Endothelial cell (in vitro differentiated cells): Measurements from ENCODE around the gene SLFNL1. TPM values are rescaled to one million over a fixed set of nuclear protein-coding genes. Genes with fewer than 3 reads are reported as not detected.

Experiments used
- DNase-seq: peaks from one replicate; pipeline ENCODE4 v3.0.0; 2021; ENCODE audit warnings: low spot score
- H3K27ac Mint-ChIP-seq: one replicate; pipeline ENCODE4 v1.8.0; 2021; ENCODE audit warnings: mixed read lengths, inconsistent platforms; ENCODE audit not compliant: unreplicated experiment
- H3K27me3 Mint-ChIP-seq: one replicate; pipeline ENCODE4 v1.8.0; 2021; ENCODE audit warnings: mild to moderate bottlenecking, moderate library complexity, mixed read lengths, inconsistent platforms; ENCODE audit not compliant: unreplicated experiment
- H3K36me3 Mint-ChIP-seq: one replicate; pipeline ENCODE4 v1.8.0; 2021; ENCODE audit warnings: mild to moderate bottlenecking, low read depth, mixed read lengths, inconsistent platforms; ENCODE audit not compliant: unreplicated experiment
- H3K4me1 Mint-ChIP-seq: one replicate; pipeline ENCODE4 v1.8.0; 2021; ENCODE audit warnings: mild to moderate bottlenecking, mixed read lengths, inconsistent platforms; ENCODE audit not compliant: unreplicated experiment
- H3K4me3 Mint-ChIP-seq: one replicate; pipeline ENCODE4 v1.8.0; 2021; ENCODE audit warnings: mild to moderate bottlenecking, mixed read lengths, inconsistent platforms; ENCODE audit not compliant: unreplicated experiment
- H3K9me3 Mint-ChIP-seq: one replicate; pipeline ENCODE4 v1.8.0; 2021; ENCODE audit warnings: mixed read lengths, inconsistent platforms; ENCODE audit not compliant: unreplicated experiment
- total RNA-seq: library from RNA; stranded (reverse); fragmentation: NEBNext Ultra II Directional; extraction: Animal tissue kit (Norgen Biotek cat#: 25700); gene quantifications from one replicate; pipeline ENCODE4 v1.2.1, GENCODE V29; 2021; ENCODE audit not compliant: unreplicated experiment
- TF ChIP-seq, protein P1 (sequence below): fragments of 200-600 bp; sonication (generic); IDR thresholded peaks from one replicate; pipeline ENCODE4 v1.5.0; 2021; ENCODE audit warnings: antibody characterized with exemption; ENCODE audit not compliant: unreplicated experiment

SLFNL1 gene
- total RNA-seq, 1 donor from 2014 or later = 0.38 TPM

- no peak overlapping the region for H3K27ac Mint-ChIP-seq
- no peaks in the 10 kb centered on the region for H3K4me1 Mint-ChIP-seq
- H3K4me3 Mint-ChIP-seq = no peak overlapping the region
- no peak for DNase-seq
- TF ChIP-seq, protein P1, sequence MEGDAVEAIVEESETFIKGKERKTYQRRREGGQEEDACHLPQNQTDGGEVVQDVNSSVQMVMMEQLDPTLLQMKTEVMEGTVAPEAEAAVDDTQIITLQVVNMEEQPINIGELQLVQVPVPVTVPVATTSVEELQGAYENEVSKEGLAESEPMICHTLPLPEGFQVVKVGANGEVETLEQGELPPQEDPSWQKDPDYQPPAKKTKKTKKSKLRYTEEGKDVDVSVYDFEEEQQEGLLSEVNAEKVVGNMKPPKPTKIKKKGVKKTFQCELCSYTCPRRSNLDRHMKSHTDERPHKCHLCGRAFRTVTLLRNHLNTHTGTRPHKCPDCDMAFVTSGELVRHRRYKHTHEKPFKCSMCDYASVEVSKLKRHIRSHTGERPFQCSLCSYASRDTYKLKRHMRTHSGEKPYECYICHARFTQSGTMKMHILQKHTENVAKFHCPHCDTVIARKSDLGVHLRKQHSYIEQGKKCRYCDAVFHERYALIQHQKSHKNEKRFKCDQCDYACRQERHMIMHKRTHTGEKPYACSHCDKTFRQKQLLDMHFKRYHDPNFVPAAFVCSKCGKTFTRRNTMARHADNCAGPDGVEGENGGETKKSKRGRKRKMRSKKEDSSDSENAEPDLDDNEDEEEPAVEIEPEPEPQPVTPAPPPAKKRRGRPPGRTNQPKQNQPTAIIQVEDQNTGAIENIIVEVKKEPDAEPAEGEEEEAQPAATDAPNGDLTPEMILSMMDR = no peak
- peaks cover 4% of the 10 kb centered on the region for H3K27me3 Mint-ChIP-seq
- H3K9me3 Mint-ChIP-seq = no peaks in the 10 kb centered on the region
- peaks cover 45% of the 10 kb centered on the region for H3K36me3 Mint-ChIP-seq
These were observed 33.9 kb downstream of the SLFNL1 start for GRCh38 chr1:40987439-40988276.

DNA sequence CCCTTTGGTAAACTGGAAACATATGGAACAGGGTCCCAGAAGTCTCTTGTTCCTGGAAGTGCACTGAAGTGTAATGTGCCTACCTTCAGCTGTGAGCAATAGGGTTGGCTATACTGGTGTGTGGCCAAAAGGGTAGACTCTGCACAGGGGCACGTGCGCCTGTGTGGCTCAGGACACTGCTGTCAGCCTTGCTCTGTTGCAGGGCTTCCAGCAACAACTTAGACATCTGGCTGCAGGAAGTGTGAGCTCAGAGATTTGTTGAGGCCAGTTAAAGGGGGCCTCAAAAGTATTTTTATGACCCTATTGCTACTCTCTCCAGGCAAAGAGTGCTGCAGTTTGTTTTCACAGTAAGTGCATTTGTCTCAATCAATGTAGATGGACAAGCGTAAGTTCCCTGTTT is 34.6 kb downstream of the SLFNL1 start:
- H3K4me1 Mint-ChIP-seq = no peaks in the 10 kb centered on the region
- TF ChIP-seq, protein P1 = no peak
- H3K27me3 Mint-ChIP-seq = peaks cover 4% of the 10 kb centered on the region
- no peak overlapping the region for H3K27ac Mint-ChIP-seq
- DNase-seq = no peak
- H3K4me3 Mint-ChIP-seq = no peak overlapping the region
- H3K9me3 Mint-ChIP-seq = no peaks in the 10 kb centered on the region
- peaks cover 45% of the 10 kb centered on the region for H3K36me3 Mint-ChIP-seq

DNA sequence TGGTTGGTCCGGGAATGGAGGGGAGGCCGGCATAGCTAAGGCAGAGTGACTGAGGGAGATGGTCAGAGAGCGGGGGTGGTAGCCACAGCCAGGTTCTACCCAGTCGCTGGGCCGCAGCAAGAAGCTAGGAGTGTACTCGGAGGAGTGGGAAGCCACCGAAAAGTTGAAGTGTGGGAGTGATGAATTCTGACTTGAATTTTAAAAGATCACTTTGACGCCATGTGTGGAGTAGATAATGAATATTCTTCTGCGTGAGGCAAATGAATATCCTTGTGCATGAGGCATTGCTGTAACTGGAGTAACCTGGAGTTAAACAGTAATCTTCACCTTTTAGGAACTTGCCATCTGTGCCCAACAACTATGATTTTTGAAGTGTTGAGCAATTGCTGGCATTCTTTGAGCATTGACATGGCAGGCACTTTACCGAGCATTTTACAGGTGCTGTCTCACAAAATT is 35.2 kb downstream of the SLFNL1 start:
- TF ChIP-seq, protein P1 = no peak
- Mint-ChIP-seq H3K36me3 (peaks cover 42% of the 10 kb centered on the region), H3K27ac (peak overlapping the region; percentile 27), H3K4me3 (peak overlapping the region; percentile 21), H3K4me1 (no peaks in the 10 kb centered on the region), H3K27me3 (peaks cover 4% of the 10 kb centered on the region), H3K9me3 (no peaks in the 10 kb centered on the region)
- no peak for DNase-seq

- Mint-ChIP-seq H3K4me3 (peak overlapping the region; percentile 21), H3K27me3 (peaks cover 5% of the 10 kb centered on the region), H3K36me3 (peaks cover 40% of the 10 kb centered on the region), H3K9me3 (no peaks in the 10 kb centered on the region), H3K4me1 (peaks cover 4% of the 10 kb centered on the region), H3K27ac (peak overlapping the region; percentile 27)
- DNase-seq = no peak
- TF ChIP-seq, protein P1 = no peak
These were observed 35.6 kb downstream of the SLFNL1 start for GRCh38 chr1:40985875-40986274.

- Mint-ChIP-seq H3K36me3 (peaks cover 45% of the 10 kb centered on the region), H3K9me3 (no peaks in the 10 kb centered on the region), H3K27ac (no peak overlapping the region), H3K4me1 (peaks cover 10% of the 10 kb centered on the region), H3K4me3 (no peak overlapping the region), H3K27me3 (peaks cover 11% of the 10 kb centered on the region)
- DNase-seq = no peak
- TF ChIP-seq, protein P1 = no peak
These were observed 36.4 kb downstream of the SLFNL1 start for GRCh38 chr1:40985161-40985560.
